H9 (cell line): ENCODE measurements around the gene CCDC60. TPM values are rescaled to one million over a fixed set of nuclear protein-coding genes. Genes with fewer than 3 reads are reported as not detected.

ENCODE experiments used
- DNase-seq: peaks from one replicate; pipeline ENCODE4 v3.0.0-alpha.2; 2017
- H2AFZ ChIP-seq: one replicate; pipeline ENCODE4 v1.6.1; 2013; ENCODE audit warnings: mild to moderate bottlenecking, low read length, control low read depth, moderate library complexity
- H2AK5ac ChIP-seq: 2 replicates; pipeline ENCODE4 v1.6.1; 2013; ENCODE audit warnings: low read length, control low read depth, mixed read lengths; ENCODE audit not compliant: insufficient read length
- H2BK120ac ChIP-seq: one replicate; pipeline ENCODE4 v1.6.1; 2013; ENCODE audit warnings: low read depth, mild to moderate bottlenecking, low read length, control low read depth, inconsistent platforms; ENCODE audit not compliant: poor library complexity, severe bottlenecking
- H2BK12ac ChIP-seq: 2 replicates; pipeline ENCODE4 v1.6.1; 2013; ENCODE audit warnings: low read length, control low read depth, mixed read lengths, low read depth; ENCODE audit not compliant: insufficient read length
- H2BK15ac ChIP-seq: 2 replicates; pipeline ENCODE4 v1.6.1; 2013; ENCODE audit warnings: low read depth, low read length, control low read depth
- H2BK20ac ChIP-seq: one replicate; pipeline ENCODE4 v1.6.1; 2013; ENCODE audit warnings: low read depth, mild to moderate bottlenecking, low read length, control low read depth, inconsistent platforms; ENCODE audit not compliant: poor library complexity, severe bottlenecking
- H2BK5ac ChIP-seq: 2 replicates; pipeline ENCODE4 v1.6.1; 2013; ENCODE audit warnings: low read length, control low read depth, mixed read lengths; ENCODE audit not compliant: insufficient read length
- H3K14ac ChIP-seq: 2 replicates; pipeline ENCODE4 v1.6.1; 2013; ENCODE audit warnings: low read length, control low read depth; ENCODE audit not compliant: insufficient read depth
- H3K18ac ChIP-seq: 2 replicates; pipeline ENCODE4 v1.6.1; 2013; ENCODE audit warnings: low read depth, mild to moderate bottlenecking, mixed read lengths, low read length, control low read depth; ENCODE audit not compliant: insufficient read length
- H3K23ac ChIP-seq: 2 replicates; pipeline ENCODE4 v1.6.1; 2013; ENCODE audit warnings: low read length, control low read depth, mixed read lengths, low read depth; ENCODE audit not compliant: insufficient read length
- H3K23me2 ChIP-seq: 2 replicates; pipeline ENCODE4 v1.6.1; 2013; ENCODE audit warnings: low read depth, mild to moderate bottlenecking, mixed read lengths, low read length, control low read depth; ENCODE audit not compliant: insufficient read length, poor library complexity, severe bottlenecking
- H3K27ac ChIP-seq: 2 replicates; pipeline ENCODE4 v1.5.1; 2013; ENCODE audit warnings: low read length, control low read depth, mixed read lengths, low read depth; ENCODE audit not compliant: insufficient read length
- H3K27me3 ChIP-seq: 2 replicates; pipeline ENCODE4 v1.6.1; 2013; ENCODE audit warnings: low read length, control low read depth, inconsistent platforms; ENCODE audit not compliant: insufficient read depth
- H3K4ac ChIP-seq: 2 replicates; pipeline ENCODE4 v1.6.1; 2013; ENCODE audit warnings: low read depth, mild to moderate bottlenecking, control low read depth, inconsistent platforms, low read length, moderate library complexity
- H3K4me1 ChIP-seq: 2 replicates; pipeline ENCODE4 v1.6.1; 2013; ENCODE audit warnings: low read length, control low read depth, inconsistent platforms; ENCODE audit not compliant: insufficient read depth
- H3K4me2 ChIP-seq: 2 replicates; pipeline ENCODE4 v1.6.1; 2013; ENCODE audit warnings: low read length, control low read depth, mixed read lengths; ENCODE audit not compliant: insufficient read length, insufficient read depth
- H3K56ac ChIP-seq: 2 replicates; pipeline ENCODE4 v1.6.1; 2013; ENCODE audit warnings: low read depth, mild to moderate bottlenecking, mixed read lengths, low read length, control low read depth; ENCODE audit not compliant: insufficient read length
- H3K79me1 ChIP-seq: 2 replicates; pipeline ENCODE4 v1.6.1; 2013; ENCODE audit warnings: low read depth, mild to moderate bottlenecking, moderate library complexity, low read length, control low read depth, inconsistent platforms; ENCODE audit not compliant: insufficient read depth, poor library complexity, severe bottlenecking
- H3K79me2 ChIP-seq: 2 replicates; pipeline ENCODE4 v1.6.1; 2013; ENCODE audit warnings: low read length, control low read depth, inconsistent platforms; ENCODE audit not compliant: insufficient read depth
- H3K9ac ChIP-seq: 2 replicates; pipeline ENCODE4 v1.6.1; 2013; ENCODE audit warnings: low read length, control low read depth, mixed read lengths; ENCODE audit not compliant: insufficient read length; ENCODE audit errors: extremely low read depth
- H3K9me3 ChIP-seq: one replicate; pipeline ENCODE4 v1.6.1; 2013; ENCODE audit warnings: low read depth, low read length, inconsistent platforms; ENCODE audit not compliant: control insufficient read depth
- H3T11ph ChIP-seq: one replicate; pipeline ENCODE4 v1.6.1; 2013; ENCODE audit warnings: mild to moderate bottlenecking, low read length, control low read depth, inconsistent platforms
- H4K20me1 ChIP-seq: one replicate; pipeline ENCODE4 v1.6.1; 2013; ENCODE audit not compliant: control insufficient read depth, insufficient read length, insufficient read depth
- H4K5ac ChIP-seq: 2 replicates; pipeline ENCODE4 v1.6.1; 2013; ENCODE audit warnings: low read depth, mild to moderate bottlenecking, mixed read lengths, low read length, control low read depth; ENCODE audit not compliant: insufficient read length
- H4K8ac ChIP-seq: replicated peaks from 2 replicates; pipeline ENCODE4 v1.6.1; 2013; ENCODE audit warnings: low read length, control low read depth, mixed read lengths, low read depth; ENCODE audit not compliant: insufficient read length
- H4K91ac ChIP-seq: 2 replicates; pipeline ENCODE4 v1.6.1; 2013; ENCODE audit warnings: low read depth, mild to moderate bottlenecking, moderate library complexity, mixed read lengths, low read length, control low read depth; ENCODE audit not compliant: insufficient read length
- H3K27ac Mint-ChIP-seq, 3 experiments: 2 replicates in 2 of 3; 3 replicates in 1 of 3; pipeline ENCODE4 v1.8.0; 2020 to 2021; ENCODE audit warnings: mixed read lengths in 3 of 3, mild to moderate bottlenecking in 1 of 3, moderate library complexity in 1 of 3
- H3K27me3 Mint-ChIP-seq: 2 replicates; pipeline ENCODE4 v1.8.0; 2021; ENCODE audit warnings: low read depth, mild to moderate bottlenecking, moderate library complexity, mixed read lengths
- H3K36me3 Mint-ChIP-seq, 3 experiments: 2 replicates in 2 of 3; 3 replicates in 1 of 3; pipeline ENCODE4 v1.8.0; 2020 to 2021; ENCODE audit warnings: low read depth in 3 of 3, mixed read lengths in 3 of 3; ENCODE audit not compliant: insufficient read depth in 1 of 3
- H3K4me1 Mint-ChIP-seq, 2 experiments: 2 replicates each; pipeline ENCODE4 v1.8.0; 2020; ENCODE audit warnings: mixed read lengths in 2 of 2
- H3K4me3 Mint-ChIP-seq, 2 experiments: 2 replicates in 1 of 2; 3 replicates in 1 of 2; pipeline ENCODE4 v1.8.0; 2020 to 2021; ENCODE audit warnings: mild to moderate bottlenecking in 2 of 2, mixed read lengths in 2 of 2, moderate library complexity in 1 of 2
- H3K9me3 Mint-ChIP-seq, 2 experiments: 2 replicates in 1 of 2; 3 replicates in 1 of 2; pipeline ENCODE4 v1.8.0; 2020; ENCODE audit warnings: mild to moderate bottlenecking in 2 of 2, mixed read lengths in 2 of 2, moderate library complexity in 1 of 2
- CTCF ChIP-seq: fragments of 200-600 bp; sonication (generic); conservative IDR thresholded peaks from 3 replicates; pipeline ENCODE4 v1.8.0; 2021; ENCODE audit warnings: antibody characterized with exemption, mild to moderate bottlenecking
- WGBS: extraction: QIAGEN DNeasy Blood & Tissue Kit; methylation state at CpG from one replicate; pipeline ENCODE4 v1.1.7; 2013; ENCODE audit warnings: missing lambda C conversion rate, low lambda C conversion rate, mixed read lengths; ENCODE audit not compliant: insufficient read length; ENCODE audit errors: extremely low coverage; 5-methylcytosine and 5-hydroxymethylcytosine counted together
- total RNA-seq: library from RNA; stranded (reverse); gene quantifications from 2 replicates; pipeline ENCODE4 v1.2.1, GENCODE V29; 2021

CCDC60 gene
- total RNA-seq, 1 experiment from 2014 or later, result 0.44 TPM

DNA sequence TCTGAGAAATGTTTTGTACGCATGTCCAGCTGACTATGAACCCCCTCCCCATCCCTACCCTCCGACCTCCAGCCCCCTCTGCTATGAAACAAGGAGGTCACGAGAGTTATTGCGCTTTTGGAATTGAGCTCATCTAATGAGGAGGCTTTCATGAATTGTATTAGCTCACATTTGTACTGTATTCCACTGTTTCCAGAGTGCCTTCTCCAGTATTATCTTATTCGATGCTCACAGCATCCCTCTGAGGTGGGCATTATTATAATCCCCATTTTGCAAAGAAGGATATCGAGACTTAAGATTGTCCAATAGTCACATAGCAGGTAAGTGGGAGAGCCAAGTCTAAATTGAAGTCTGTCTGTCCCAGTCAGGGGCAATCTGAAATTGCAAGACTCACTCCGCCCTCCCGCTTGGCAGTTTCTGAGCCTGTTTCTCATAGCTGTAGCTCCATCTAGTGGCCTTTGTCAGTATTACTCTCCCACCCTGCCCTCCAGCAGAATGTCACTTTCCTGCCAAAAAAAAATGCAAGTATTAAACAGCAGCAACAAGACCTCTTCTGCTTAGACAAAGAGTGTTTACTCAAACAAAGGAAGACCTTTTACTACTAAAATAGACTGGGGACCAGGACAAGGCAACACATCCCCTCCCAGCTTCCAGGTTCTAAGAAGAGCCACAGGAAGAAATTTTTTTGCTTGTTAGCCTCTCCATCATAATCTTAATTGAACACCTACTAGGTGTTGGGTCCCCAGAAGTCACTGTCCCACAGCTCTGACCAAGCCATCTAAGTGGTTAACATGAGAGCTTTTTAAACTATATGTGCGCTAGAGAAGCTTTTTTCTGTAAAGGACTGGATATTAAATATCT lies 210.5 kb downstream of the CCDC60 start:
- Histone ChIP-seq H3K14ac (no peak overlapping the region), H2AK5ac (no peak overlapping the region), H3K27ac (no peak overlapping the region), H2AFZ (no peak overlapping the region), H4K20me1 (no peaks in the 10 kb centered on the region), H3T11ph (no peak overlapping the region), H3K9me3 (no peaks in the 10 kb centered on the region), H4K91ac (no peak overlapping the region), H2BK20ac (no peak overlapping the region), H2BK5ac (no peak overlapping the region), H3K18ac (no peak overlapping the region), H4K5ac (no peak overlapping the region), H3K4ac (no peak overlapping the region), H3K9ac (no peak overlapping the region), H3K27me3 (peaks cover 3% of the 10 kb centered on the region; the same call in 1 of the 2 replicates), H3K23ac (no peak overlapping the region), H3K23me2 (no peaks in the 10 kb centered on the region), H3K79me1 (no peaks in the 10 kb centered on the region), H3K4me1 (no peaks in the 10 kb centered on the region), H2BK15ac (no peak overlapping the region), H3K4me2 (no peak overlapping the region), H3K56ac (no peak overlapping the region), H4K8ac (no peak overlapping the region), H2BK120ac (no peak overlapping the region), H3K79me2 (no peaks in the 10 kb centered on the region; the same call in 1 of the 2 replicates), H2BK12ac (no peak overlapping the region)
- Mint-ChIP-seq H3K4me3 (no peak overlapping the region), H3K27me3 (peaks cover 16% of the 10 kb centered on the region), H3K9me3 (no peaks in the 10 kb centered on the region; a peak in 1 of 5 replicates), H3K36me3 (no peaks in the 10 kb centered on the region), H3K27ac (no peak overlapping the region), H3K4me1 (no peaks in the 10 kb centered on the region)
- WGBS, result no CpG with 5 or more reads among the region's 9 CpGs
- DNase-seq, result peak; percentile 71
- peak; percentile 92 for TF ChIP-seq CTCF
